HEK293 (cell line): Measurements from ENCODE around the gene PLA2G4D.
A peak's percentile ranks its signal among the peaks of the same experiment; 100 is the strongest.

Experiments used
- CTCF ChIA-PET: fragments of 350-600 bp; formaldehyde crosslinking; extraction: SDS; loops from one replicate; lab custom pipeline; 2021; ENCODE audit warnings: antibody characterized with exemption; lab: Yijun Ruan, JAX
- POLR2A ChIA-PET: fragments of 300-600 bp; formaldehyde crosslinking; extraction: SDS; loops from one replicate; lab custom pipeline; 2020; ENCODE audit warnings: antibody characterized with exemption, inconsistent platforms; lab: Yijun Ruan, JAX
- H3K27ac ChIP-seq: fragments of 200-500 bp; sonication (Bioruptor generic); 2 replicates; pipeline ENCODE4 v1.5.1; 2014; ENCODE audit warnings: low read depth, low read length, control low read depth, inconsistent platforms; ENCODE audit errors: extremely low read depth
- H3K36me3 ChIP-seq, 2 experiments: fragments of 200-500 bp in 1 of 2; sonication (Bioruptor generic) in 1 of 2; 1 replicate in 1 of 2; 2 replicates in 1 of 2; pipeline ENCODE4 v1.5.1; 2014 to 2017; ENCODE audit warnings: inconsistent platforms in 2 of 2, low read length in 2 of 2; ENCODE audit not compliant: control insufficient read depth in 2 of 2, insufficient read depth in 1 of 2
- H3K4me1 ChIP-seq: fragments of 200-500 bp; sonication (Bioruptor generic); 2 replicates; pipeline ENCODE4 v1.5.1; 2014; ENCODE audit warnings: mild to moderate bottlenecking, low read length, inconsistent platforms; ENCODE audit not compliant: control insufficient read depth, insufficient read depth
- H3K4me3 ChIP-seq: 2 replicates; pipeline ENCODE4 v1.5.1; 2011; ENCODE audit warnings: low read depth, mild to moderate bottlenecking, control low read depth, low read length, moderate library complexity
- H3K9me3 ChIP-seq: fragments of 200-500 bp; sonication (Bioruptor generic); 2 replicates; pipeline ENCODE4 v1.5.1; 2014; ENCODE audit warnings: low read depth, low read length, inconsistent platforms; ENCODE audit not compliant: control insufficient read depth, insufficient read depth
- EGR2 ChIP-seq: fragments of 450-650 bp; formaldehyde crosslinking; IDR thresholded peaks from 2 replicates; pipeline ENCODE4 v1.5.1; 2016; ENCODE audit warnings: low read depth, missing biosample characterization, missing genetic modification characterization
- OVOL3 ChIP-seq: fragments of 450-650 bp; formaldehyde crosslinking; IDR thresholded peaks from 2 replicates; pipeline ENCODE4 v1.5.1; 2016; ENCODE audit warnings: missing biosample characterization, missing genetic modification characterization
- SALL2 ChIP-seq: fragments of 450-650 bp; formaldehyde crosslinking; IDR thresholded peaks from 2 replicates; pipeline ENCODE4 v1.5.0; 2017; ENCODE audit warnings: missing biosample characterization, mild to moderate bottlenecking, missing genetic modification characterization, borderline replicate concordance
- YY2 ChIP-seq: fragments of 450-650 bp; formaldehyde crosslinking; IDR thresholded peaks from 2 replicates; pipeline ENCODE4 v1.5.1; 2016; ENCODE audit warnings: missing biosample characterization, missing genetic modification characterization
- ZNF169 ChIP-seq: fragments of 450-650 bp; formaldehyde crosslinking; IDR thresholded peaks from 2 replicates; pipeline ENCODE4 v1.5.1; 2016; ENCODE audit warnings: missing biosample characterization, missing genetic modification characterization
- ZNF223 ChIP-seq: fragments of 450-650 bp; formaldehyde crosslinking; IDR thresholded peaks from 2 replicates; pipeline ENCODE4 v1.5.1; 2016; ENCODE audit warnings: missing biosample characterization, missing genetic modification characterization
- ZNF248 ChIP-seq: fragments of 450-650 bp; formaldehyde crosslinking; IDR thresholded peaks from 2 replicates; pipeline ENCODE4 v1.5.1; 2017; ENCODE audit warnings: missing biosample characterization, missing genetic modification characterization
- ZNF324 ChIP-seq: fragments of 450-650 bp; formaldehyde crosslinking; IDR thresholded peaks from 2 replicates; pipeline ENCODE4 v1.5.1; 2016; ENCODE audit warnings: missing biosample characterization, missing genetic modification characterization
- ZNF366 ChIP-seq: fragments of 450-650 bp; formaldehyde crosslinking; conservative IDR thresholded peaks from 2 replicates; pipeline ENCODE4 v1.5.1; 2016; ENCODE audit warnings: missing biosample characterization, missing genetic modification characterization
- ZNF544 ChIP-seq: fragments of 450-650 bp; formaldehyde crosslinking; IDR thresholded peaks from 2 replicates; pipeline ENCODE4 v1.5.0; 2017; ENCODE audit warnings: missing biosample characterization, missing genetic modification characterization
- ZNF548 ChIP-seq: fragments of 450-650 bp; formaldehyde crosslinking; IDR thresholded peaks from 2 replicates; pipeline ENCODE4 v1.5.1; 2016; ENCODE audit warnings: missing biosample characterization, missing genetic modification characterization
- ZNF76 ChIP-seq: fragments of 450-650 bp; formaldehyde crosslinking; IDR thresholded peaks from 2 replicates; pipeline ENCODE4; 2016; ENCODE audit warnings: low read depth, missing biosample characterization, missing genetic modification characterization, borderline replicate concordance
- ZNF768 ChIP-seq: fragments of 450-650 bp; formaldehyde crosslinking; IDR thresholded peaks from 2 replicates; pipeline ENCODE4 v1.5.1; 2018; ENCODE audit warnings: missing biosample characterization, mild to moderate bottlenecking, missing genetic modification characterization
- TF ChIP-seq, protein P1 (sequence below): fragments of 450-650 bp; formaldehyde crosslinking; IDR thresholded peaks from 2 replicates; pipeline ENCODE4 v1.5.1; 2016; ENCODE audit warnings: missing biosample characterization, missing genetic modification characterization
- TF ChIP-seq, protein P2 (sequence below): fragments of 450-650 bp; formaldehyde crosslinking; IDR thresholded peaks from 2 replicates; pipeline ENCODE4 v1.5.1; 2017; ENCODE audit warnings: missing biosample characterization, missing genetic modification characterization
- TF ChIP-seq, protein P3 (sequence below): fragments of 450-650 bp; formaldehyde crosslinking; IDR thresholded peaks from 2 replicates; pipeline ENCODE4 v1.5.1; 2016; ENCODE audit warnings: missing biosample characterization, missing genetic modification characterization
- TF ChIP-seq, protein P4 (sequence below): fragments of 450-650 bp; formaldehyde crosslinking; IDR thresholded peaks from 2 replicates; pipeline ENCODE4 v1.5.1; 2016; ENCODE audit warnings: missing biosample characterization, missing genetic modification characterization
- TF ChIP-seq, protein P5 (sequence below): fragments of 450-650 bp; formaldehyde crosslinking; IDR thresholded peaks from 2 replicates; pipeline ENCODE4 v1.5.1; 2017; ENCODE audit warnings: missing biosample characterization, missing genetic modification characterization

Gene PLA2G4D

DNA sequence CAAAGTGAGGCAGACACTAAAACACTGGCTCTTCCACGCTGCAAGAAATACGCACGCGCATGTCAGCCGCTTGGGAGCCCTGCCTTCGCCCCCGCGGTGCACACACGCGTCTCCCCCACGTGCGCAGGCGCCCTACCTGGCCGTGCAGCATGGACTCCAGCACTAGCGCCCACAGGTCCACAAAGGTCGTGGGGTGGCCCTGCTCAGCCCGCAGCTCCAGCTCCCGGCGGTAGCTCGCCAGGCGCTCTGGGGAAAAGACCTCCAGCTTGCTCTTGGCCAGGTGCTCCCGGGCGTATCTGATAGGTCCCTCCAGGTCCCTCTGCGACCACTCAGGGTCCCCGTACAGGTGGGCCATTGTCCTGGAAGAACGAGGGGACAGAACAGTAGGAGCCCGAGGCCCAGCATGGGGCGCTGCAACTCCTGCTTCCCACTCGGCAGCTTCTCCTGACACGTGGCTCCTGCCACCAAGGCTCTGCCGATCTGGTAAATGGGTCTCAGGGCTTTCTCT is 14.9 kb downstream of the PLA2G4D start (continued):
- TF ChIP-seq, protein P1, sequence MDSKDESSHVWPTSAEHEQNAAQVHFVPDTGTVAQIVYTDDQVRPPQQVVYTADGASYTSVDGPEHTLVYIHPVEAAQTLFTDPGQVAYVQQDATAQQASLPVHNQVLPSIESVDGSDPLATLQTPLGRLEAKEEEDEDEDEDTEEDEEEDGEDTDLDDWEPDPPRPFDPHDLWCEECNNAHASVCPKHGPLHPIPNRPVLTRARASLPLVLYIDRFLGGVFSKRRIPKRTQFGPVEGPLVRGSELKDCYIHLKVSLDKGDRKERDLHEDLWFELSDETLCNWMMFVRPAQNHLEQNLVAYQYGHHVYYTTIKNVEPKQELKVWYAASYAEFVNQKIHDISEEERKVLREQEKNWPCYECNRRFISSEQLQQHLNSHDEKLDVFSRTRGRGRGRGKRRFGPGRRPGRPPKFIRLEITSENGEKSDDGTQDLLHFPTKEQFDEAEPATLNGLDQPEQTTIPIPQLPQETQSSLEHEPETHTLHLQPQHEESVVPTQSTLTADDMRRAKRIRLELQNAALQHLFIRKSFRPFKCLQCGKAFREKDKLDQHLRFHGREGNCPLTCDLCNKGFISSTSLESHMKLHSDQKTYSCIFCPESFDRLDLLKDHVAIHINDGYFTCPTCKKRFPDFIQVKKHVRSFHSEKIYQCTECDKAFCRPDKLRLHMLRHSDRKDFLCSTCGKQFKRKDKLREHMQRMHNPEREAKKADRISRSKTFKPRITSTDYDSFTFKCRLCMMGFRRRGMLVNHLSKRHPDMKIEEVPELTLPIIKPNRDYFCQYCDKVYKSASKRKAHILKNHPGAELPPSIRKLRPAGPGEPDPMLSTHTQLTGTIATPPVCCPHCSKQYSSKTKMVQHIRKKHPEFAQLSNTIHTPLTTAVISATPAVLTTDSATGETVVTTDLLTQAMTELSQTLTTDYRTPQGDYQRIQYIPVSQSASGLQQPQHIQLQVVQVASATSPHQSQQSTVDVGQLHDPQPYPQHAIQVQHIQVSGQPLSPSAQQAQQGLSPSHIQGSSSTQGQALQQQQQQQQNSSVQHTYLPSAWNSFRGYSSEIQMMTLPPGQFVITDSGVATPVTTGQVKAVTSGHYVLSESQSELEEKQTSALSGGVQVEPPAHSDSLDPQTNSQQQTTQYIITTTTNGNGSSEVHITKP (tag by site-specific recombination) = no peak
- TF ChIP-seq ZNF169 (tag by site-specific recombination) = no peak
- TF ChIP-seq YY2 (tag by site-specific recombination) = no peak
- TF ChIP-seq, protein P2, sequence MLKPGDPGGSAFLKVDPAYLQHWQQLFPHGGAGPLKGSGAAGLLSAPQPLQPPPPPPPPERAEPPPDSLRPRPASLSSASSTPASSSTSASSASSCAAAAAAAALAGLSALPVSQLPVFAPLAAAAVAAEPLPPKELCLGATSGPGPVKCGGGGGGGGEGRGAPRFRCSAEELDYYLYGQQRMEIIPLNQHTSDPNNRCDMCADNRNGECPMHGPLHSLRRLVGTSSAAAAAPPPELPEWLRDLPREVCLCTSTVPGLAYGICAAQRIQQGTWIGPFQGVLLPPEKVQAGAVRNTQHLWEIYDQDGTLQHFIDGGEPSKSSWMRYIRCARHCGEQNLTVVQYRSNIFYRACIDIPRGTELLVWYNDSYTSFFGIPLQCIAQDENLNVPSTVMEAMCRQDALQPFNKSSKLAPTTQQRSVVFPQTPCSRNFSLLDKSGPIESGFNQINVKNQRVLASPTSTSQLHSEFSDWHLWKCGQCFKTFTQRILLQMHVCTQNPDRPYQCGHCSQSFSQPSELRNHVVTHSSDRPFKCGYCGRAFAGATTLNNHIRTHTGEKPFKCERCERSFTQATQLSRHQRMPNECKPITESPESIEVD (tag by site-specific recombination) = no peak
- TF ChIP-seq ZNF76 (tag by site-specific recombination) = no peak
- TF ChIP-seq, all 188 proteins: peak for 0

DNA sequence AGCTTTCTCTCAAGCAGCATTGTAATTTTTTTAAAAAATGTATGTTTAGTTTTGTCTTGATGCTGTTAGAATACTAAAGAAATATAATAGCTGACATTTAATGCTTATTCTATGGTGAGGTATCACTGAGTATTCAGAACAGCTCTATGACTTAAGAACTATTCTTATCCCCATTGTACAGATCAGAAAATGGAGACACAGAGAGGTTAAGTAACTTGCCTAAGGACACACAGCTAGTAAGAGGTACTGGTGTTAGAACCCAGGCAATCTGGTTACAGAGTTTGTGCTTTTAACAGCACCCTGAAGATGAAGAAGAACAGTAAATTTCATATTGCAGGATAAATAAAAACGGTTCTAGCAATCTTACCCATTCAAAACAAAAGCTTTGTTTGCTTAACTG is 15.5 kb downstream of the PLA2G4D start:
- no peaks in the 10 kb centered on the region for H3K9me3 ChIP-seq
- TF ChIP-seq ZNF768 (tag by site-specific recombination) = peak; percentile 88
- TF ChIP-seq ZNF324 (tag by site-specific recombination) = no peak
- no peak overlapping the region for H3K4me3 ChIP-seq
- no peaks in the 10 kb centered on the region for H3K36me3 ChIP-seq
- no peaks in the 10 kb centered on the region for H3K4me1 ChIP-seq
- ChIA-PET POLR2A (no interaction called here), CTCF (interaction anchor here (1.4 to 3.1 kb wide), 3 partner anchors 12 to 59 kb away, joined by 4 to 14 read pairs (median 5); no protein-coding TSS in a partner anchor)
- no peak overlapping the region for H3K27ac ChIP-seq

DNA sequence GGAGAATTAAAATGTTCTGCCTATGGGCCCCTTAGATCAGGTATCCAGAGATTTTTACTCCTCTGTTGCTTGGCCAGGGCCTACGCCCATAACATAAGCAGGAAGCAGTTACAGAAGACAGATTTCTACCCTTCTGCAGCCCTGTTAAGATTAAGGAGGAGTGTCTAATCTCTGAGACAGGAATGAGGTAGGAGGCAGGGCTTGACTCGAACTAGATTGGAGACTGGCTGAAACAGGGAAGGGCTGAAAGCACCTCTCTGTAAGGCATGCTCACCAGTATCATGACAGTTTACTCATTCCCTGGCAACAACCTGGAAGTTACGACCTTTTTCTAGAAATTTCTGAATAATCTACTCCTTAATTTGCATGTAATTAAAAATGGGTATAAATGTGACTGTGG is 16.7 kb downstream of the PLA2G4D start:
- no peak overlapping the region for H3K4me3 ChIP-seq
- no peaks in the 10 kb centered on the region for H3K9me3 ChIP-seq
- ChIA-PET POLR2A (no interaction called here), CTCF (interaction anchor here (0.5 to 3.1 kb wide), 3 partner anchors 11 to 293 kb away, joined by 3 to 14 read pairs (median 4); no protein-coding TSS in a partner anchor)
- TF ChIP-seq EGR2 (tag by site-specific recombination) (no peak), OVOL3 (tag by site-specific recombination) (no peak), ZNF248 (tag by site-specific recombination) (no peak), ZNF366 (tag by site-specific recombination) (no peak)
- TF ChIP-seq, protein P3, sequence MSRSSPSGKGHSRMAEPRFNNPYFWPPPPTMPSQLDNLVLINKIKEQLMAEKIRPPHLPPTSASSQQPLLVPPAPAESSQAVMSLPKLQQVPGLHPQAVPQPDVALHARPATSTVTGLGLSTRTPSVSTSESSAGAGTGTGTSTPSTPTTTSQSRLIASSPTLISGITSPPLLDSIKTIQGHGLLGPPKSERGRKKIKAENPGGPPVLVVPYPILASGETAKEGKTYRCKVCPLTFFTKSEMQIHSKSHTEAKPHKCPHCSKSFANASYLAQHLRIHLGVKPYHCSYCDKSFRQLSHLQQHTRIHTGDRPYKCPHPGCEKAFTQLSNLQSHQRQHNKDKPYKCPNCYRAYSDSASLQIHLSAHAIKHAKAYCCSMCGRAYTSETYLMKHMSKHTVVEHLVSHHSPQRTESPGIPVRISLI (tag by site-specific recombination) = no peak
- H3K36me3 ChIP-seq = no peaks in the 10 kb centered on the region
- H3K4me1 ChIP-seq = no peaks in the 10 kb centered on the region
- no peak overlapping the region for H3K27ac ChIP-seq

DNA sequence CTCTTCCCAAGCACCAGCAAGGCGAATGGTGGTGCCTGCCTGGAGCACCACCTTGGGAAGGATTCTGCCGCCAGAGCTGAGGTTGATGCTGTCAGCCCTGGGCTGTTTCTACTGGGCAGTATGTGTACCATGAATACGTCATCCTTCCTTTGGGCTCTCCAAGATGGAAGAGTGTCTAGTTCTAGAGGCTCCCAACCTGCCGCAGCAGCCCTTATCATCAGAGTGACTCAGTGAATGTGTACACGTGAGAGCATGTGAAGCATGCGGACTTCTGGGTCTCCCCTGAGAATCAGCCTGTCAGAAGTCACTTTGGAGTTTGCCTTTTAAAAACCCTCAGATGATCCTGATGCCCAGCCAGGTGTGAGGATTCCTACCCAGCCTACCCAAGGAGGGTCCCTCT is 20.9 kb downstream of the PLA2G4D start:
- Histone ChIP-seq H3K4me1 (no peaks in the 10 kb centered on the region), H3K4me3 (no peak overlapping the region), H3K36me3 (no peaks in the 10 kb centered on the region), H3K9me3 (no peaks in the 10 kb centered on the region), H3K27ac (no peak overlapping the region)
- TF ChIP-seq, protein P4, sequence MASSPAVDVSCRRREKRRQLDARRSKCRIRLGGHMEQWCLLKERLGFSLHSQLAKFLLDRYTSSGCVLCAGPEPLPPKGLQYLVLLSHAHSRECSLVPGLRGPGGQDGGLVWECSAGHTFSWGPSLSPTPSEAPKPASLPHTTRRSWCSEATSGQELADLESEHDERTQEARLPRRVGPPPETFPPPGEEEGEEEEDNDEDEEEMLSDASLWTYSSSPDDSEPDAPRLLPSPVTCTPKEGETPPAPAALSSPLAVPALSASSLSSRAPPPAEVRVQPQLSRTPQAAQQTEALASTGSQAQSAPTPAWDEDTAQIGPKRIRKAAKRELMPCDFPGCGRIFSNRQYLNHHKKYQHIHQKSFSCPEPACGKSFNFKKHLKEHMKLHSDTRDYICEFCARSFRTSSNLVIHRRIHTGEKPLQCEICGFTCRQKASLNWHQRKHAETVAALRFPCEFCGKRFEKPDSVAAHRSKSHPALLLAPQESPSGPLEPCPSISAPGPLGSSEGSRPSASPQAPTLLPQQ (tag by site-specific recombination) = no peak
- TF ChIP-seq ZNF548 (tag by site-specific recombination) (no peak), ZNF544 (tag by site-specific recombination) (no peak), SALL2 (tag by site-specific recombination) (no peak), ZNF223 (tag by site-specific recombination) (no peak)
- TF ChIP-seq, protein P5, sequence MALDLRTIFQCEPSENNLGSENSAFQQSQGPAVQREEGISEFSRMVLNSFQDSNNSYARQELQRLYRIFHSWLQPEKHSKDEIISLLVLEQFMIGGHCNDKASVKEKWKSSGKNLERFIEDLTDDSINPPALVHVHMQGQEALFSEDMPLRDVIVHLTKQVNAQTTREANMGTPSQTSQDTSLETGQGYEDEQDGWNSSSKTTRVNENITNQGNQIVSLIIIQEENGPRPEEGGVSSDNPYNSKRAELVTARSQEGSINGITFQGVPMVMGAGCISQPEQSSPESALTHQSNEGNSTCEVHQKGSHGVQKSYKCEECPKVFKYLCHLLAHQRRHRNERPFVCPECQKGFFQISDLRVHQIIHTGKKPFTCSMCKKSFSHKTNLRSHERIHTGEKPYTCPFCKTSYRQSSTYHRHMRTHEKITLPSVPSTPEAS (tag by site-specific recombination) = no peak
- ChIA-PET CTCF (interaction anchor here (1.2 to 6.1 kb wide), 2 partner anchors 11 to 57 kb away, joined by 3 to 33 read pairs; no protein-coding TSS in a partner anchor), POLR2A (interaction anchor here (1.0 kb wide), 1 partner anchor 9 kb away, joined by 3 read pairs; no protein-coding TSS in a partner anchor)
